HG02840 (cell line): Measurements from ENCODE around the gene CFAP221.

ENCODE experiments used
- ATAC-seq: cut with Tn5 transposase; IDR thresholded peaks from one replicate; pipeline ENCODE4 v1.9.1; 2021; ENCODE audit warnings: mild to moderate bottlenecking, moderate library complexity, moderate number of reproducible peaks; ENCODE audit not compliant: unreplicated experiment, low FRiP score

The CFAP221 gene

DNA sequence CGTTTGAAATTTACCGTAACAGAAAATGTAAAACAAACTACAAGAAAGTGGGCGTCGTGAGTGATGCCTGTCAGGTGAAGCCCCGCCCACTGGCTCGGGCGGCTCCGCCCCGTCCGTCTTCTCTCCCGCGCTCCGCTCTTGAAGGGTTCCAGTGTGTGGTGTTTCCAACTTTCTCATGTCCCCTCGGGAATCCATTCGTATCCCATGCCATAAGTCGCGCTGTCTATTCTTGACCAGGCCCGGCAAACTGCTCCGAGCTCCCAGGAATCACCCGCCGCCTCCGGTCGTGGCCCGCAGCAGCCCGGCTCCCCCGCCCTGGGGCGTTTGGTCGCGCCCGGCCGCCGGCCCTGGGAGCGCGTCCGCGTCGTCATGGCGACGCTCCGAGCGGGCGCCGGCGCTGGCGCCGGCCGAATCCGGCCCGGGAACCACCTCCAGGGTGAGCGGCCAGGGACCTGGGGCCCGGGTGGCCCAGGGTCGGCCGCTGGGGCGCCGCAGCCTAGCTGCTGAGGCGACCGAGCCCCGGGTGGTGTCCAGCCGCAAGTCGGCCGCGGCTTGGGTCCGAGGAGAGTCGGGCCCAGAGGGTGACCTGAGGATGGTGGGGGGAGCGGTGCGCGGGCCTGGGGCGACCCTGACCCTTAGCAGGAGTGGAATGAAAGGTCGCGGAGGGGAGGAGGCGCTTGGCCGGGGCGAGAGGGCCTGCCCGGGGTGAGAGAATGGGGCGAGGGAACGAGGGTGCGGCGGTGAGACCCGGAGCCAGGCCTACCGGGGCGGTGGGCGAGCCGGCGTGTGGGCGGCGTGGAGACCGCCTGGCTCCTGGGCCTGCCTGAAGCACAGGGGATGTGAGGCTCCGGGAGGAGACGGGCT lies at the start of gene CFAP221:
TSS of gene CFAP221 (plus strand) at position 375 of the 864 bp plus-strand sequence. CDS start 1,683 bp downstream, outside the sequence.
- ATAC-seq, result no peak

DNA sequence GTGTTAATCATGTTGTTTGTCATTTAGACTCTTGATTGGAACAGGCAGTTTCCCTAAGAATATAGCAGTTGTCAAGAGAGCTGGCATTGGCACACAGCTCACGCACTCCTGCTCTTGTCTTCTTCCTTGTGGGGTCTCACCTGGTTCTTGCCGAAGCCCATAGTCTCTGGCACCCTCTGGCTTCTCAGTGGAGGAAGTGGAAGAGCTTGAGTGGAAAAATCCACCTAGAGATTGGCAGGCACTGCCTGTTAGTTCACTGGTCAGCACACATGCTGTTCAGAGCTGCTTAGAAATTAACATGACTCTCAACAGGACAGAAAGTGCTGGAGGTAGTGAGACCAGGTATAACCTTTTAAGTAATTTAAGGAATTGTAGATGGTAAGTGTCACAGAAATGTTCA lies 48.3 kb upstream of the CFAP221 start:
- ATAC-seq, result no peak

DNA sequence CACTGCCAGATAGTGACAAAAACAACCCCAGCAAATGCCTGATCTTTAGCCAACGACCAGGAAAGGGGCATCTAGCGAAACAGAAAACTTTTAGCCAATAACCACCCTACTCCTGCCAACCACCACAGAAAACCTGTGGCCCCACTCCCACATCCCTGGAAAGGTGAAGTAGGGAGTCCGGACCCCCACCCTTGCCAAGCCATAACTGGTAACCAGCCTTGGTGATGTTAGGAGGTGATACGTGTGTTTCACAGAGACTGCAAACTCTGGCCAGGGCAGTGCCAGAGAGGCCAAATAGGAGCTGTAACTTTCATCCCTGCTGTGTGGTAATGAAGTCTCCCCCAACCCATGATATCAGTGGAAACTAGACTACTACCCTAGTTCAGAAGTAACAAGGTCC lies 47.6 kb upstream of the CFAP221 start:
- no peak for ATAC-seq

DNA sequence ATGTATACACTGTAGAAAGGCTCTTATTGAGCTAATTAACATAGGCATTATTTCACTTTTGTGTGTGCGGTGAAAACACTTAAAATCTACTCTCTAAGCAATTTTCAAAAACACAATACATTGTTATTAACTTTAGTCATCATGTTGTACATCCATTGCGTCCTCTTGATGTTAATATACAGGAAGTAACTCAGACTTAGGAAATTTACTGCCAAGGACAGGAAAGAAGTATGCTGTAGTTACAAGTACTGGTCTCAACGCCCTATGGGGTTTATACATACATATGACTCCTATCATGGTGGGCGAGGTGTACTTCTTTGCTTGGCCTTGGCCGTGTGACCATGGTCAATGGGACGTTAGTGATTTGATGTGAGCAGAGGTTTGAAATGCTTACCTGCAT lies 35.5 kb upstream of the CFAP221 start:
- no peak for ATAC-seq

DNA sequence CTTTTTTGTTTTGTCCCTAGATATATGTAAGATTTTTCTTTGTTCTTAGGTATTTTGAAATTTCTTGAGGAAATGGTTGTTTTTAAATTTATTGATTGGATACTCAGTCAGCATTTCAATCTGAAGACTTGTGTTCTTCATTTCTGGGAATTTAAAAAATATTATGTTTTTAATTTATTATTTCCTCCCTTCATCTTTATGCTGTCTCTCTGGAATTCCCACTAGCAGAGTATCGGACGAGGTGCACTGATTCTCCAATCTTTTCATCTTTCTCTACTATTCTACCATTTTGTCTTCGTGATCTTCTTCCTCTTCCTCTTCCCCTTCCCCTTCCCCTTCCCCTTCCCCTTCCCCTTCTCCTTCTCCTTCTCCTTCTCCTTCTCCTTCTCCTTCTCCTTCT lies 32.3 kb upstream of the CFAP221 start:
- ATAC-seq, result no peak

DNA sequence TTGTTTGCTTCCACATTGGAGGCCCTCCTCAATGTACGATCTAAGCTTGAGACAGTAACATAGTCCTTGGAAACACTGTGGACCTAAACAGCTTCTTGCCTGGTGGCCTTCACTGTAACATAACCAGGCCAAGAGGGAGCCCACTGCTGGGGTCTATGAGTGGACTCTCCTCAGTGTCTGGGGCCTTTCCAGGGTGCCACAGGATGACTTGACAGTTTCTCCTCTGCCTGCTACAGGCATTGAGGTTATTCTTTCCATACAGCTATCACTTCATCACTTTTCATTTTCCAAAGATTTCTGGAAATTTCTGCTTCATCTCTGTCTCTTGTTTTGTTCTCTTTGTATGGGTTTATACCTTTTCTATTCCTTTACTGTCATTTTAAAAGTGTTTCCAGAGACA lies 31.3 kb upstream of the CFAP221 start:
- no peak for ATAC-seq

DNA sequence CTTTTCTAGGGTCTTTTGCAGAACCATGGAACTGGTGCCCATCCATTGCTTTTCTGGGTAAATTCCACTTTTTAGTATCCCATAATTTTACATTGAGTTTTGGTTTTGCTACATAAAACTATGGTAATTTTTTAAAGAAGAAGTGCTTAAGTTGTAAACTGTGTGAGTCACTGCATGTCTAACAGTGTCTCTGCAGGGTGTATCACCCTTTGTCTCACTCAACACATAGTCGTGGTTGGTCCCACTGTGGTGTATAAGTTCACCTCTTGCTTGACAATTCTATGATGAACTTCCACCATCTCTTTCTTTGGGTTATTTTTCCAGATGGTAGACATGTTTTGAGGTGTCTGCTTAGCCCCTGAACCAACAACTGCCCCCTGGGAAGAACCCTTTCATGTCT lies 30.4 kb upstream of the CFAP221 start:
- ATAC-seq, result no peak

DNA sequence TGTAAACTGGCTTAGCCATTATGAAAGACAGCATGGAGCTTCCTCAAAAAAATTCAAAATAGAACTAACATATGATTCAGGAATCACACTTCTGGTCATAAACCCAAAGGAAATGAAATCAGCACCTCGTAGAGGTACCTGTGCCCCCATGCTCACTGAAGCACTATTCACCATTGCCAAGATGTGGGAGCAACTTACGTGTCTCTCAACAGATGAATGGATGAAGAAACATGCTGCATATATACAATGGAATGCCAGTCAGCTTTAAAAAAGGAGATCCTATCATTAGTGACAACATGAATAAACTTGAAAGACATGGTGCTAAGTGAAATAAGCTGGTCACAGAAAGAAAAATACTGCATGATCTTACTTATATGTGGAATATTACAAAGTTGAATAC lies 28.1 kb upstream of the CFAP221 start:
- no peak for ATAC-seq

DNA sequence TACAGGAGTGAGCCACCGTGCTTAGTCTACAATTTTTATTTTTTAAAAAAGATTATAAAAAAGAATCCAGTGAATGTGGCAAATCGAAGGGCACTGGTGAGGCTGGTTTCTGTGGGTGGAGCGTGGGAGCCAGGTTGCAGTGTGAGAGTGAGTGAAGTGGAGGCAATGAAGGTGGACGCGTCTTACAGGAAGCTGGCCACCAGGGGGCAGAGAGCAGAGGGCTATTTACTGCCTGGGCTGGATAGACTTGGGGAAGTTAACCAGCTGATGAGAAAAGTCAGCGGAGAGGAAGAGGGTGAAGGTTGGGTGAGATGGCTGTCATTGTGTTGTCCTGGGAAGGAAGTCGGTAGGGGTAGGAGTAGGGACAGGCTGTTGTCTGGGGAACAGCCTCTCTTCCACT lies 26.8 kb upstream of the CFAP221 start:
- peak; percentile 68 for ATAC-seq

DNA sequence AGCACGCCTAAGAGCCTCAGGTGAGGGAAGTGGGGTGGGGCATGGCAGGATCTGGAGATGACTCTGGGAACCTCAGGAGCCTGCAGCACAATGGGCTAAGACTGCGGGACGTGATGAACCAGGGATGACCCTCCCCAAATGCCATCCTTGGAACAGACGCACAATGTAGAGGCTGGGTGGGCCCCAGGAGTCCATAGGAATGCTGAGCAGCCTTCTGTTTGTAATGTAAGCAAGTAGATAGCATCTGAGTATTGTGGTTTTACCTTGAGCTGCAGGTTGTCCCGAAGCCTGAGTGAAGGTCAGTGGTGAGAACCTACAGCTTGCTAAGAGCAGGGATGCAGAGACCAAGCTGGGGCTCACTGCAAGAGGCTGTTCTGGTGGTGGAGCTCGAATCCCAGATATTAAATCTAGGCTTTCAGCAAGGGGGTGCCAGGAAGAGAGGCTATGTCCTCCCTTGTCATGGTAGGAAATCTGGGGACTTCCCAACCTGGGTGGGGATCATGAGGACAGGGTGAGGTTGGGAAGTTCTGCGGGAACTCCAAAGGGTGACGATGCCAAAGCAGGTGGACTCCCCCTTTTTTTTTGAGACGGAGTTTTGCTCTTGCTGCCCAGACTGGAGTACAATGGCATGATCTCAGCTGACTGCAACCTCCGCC lies 25.7 kb upstream of the CFAP221 start:
- ATAC-seq, result no peak

DNA sequence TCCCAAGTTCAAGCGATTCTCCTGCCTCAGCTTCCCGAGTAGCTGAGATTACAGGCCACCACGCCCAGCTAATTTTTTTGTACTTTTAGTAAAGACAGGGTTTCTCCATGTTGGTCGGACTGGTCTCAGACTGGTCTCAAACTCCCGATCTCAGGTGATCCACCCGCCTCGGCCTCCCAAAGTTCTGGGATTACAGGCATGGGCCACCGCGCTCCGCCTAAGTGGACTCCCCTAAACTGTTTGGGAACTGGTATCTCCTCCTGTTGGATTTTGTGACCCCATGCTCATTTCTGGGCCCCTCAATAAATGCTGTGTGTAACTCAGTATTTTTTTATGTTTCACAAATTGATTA lies 25.2 kb upstream of the CFAP221 start:
- no peak for ATAC-seq

DNA sequence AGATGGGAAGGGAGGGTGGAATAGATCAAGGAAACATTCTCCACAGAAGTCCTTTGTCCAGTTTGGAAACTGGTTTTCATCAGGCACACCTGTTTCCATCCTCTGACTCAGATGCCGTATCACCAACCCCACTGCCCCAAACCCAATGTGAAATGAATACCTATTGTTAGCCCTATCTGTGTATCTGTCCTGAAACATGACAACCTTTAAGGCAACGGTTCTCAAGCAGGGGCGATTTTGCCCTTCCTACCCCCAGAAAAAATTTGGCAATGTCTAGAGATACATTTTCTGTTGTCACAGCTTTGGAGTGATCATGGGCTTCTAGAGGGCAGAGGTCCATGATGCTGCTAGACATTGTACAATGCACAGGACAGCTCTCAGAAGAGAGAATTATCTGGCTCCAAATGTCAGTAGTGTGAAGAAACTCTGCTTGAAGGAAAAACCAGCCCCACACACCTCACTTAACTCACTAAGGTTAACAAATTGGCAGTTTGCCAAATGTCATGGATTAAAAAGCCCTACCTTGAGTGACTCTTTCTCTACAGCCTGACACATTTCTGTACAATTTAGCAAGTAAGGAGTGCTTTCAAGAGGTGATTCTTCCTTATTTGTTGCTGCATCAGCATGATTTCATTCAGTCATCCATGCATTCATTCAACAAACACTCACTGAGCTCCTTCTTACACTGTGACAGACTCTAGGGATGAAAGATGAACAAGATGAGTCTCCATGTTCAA lies 23.4 kb upstream of the CFAP221 start:
- ATAC-seq, result no peak

DNA sequence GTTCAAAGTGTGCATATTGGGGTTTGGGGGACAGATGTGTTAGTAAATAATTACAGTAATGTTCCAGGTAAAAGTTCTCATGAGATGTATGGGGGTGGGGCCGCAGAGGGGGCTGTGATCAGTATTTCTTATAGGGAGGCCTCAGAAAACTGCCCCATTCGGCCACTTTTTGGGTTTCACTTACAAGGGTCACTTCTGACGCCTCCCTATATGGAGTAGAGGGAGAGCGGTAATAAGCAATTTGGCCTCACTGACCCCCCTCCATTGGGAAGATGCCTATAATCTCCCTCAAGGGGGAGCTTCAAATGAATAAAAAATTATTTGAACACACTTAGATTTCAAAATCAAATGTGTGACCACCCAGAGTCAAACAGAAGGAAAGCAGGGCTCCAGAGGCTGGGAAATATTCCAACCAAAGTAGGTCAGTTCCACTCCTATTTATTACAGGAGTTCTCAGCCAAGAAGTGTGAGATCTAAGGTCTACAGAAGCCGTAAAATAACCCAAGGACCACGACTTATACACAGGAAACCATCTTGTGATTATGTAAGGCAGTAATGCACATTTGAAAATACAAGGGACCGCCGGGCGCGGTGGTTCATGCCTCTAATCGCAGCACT lies 22.7 kb upstream of the CFAP221 start:
- no peak for ATAC-seq

DNA sequence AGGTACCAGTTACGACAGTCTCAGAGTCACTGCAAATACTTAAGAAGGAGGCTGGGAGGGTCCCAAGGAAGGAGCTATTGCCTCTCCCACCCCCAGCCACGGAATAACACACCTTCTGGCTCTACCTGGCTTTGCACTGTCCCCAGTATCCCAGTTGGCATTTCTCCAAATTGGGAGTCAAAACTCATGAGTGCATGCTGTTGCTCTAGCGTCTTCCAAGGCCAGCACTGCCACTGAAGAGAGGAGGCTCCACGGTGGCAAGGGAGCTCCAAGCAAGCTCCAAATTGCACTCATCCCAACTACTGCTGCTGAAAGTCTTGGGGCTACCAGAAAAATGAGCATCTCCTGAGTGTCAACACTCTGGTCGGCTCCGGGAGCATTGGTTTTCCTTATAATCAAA lies 21.6 kb upstream of the CFAP221 start:
- ATAC-seq, result no peak

DNA sequence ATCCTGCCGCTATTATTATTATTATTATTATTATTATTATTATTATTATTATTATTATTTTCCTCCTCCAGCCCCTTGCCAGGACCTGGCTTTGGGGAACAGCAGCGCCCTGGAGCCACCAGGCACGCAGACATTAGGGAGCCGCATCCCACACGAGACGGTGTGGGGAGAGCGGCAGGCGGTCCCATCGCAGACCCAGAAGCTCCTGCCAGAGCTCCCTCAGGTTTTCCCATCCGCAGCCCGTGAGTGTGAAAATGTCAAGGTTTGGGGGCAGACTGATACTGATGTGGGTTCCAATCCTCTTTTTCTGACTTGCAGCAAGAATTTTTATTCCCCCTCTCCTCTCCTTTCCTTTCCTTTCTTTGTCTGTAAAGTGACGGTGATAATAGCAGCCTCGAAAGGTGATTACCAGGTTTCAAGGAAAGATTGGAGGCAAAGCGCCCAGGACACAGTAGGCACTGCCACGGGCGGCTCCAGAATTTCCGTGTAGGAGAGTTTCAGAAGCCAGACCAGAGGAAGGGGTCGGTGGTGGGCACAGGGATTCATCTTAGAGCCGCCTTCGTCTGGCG lies 20.8 kb upstream of the CFAP221 start:
- ATAC-seq, result no peak

DNA sequence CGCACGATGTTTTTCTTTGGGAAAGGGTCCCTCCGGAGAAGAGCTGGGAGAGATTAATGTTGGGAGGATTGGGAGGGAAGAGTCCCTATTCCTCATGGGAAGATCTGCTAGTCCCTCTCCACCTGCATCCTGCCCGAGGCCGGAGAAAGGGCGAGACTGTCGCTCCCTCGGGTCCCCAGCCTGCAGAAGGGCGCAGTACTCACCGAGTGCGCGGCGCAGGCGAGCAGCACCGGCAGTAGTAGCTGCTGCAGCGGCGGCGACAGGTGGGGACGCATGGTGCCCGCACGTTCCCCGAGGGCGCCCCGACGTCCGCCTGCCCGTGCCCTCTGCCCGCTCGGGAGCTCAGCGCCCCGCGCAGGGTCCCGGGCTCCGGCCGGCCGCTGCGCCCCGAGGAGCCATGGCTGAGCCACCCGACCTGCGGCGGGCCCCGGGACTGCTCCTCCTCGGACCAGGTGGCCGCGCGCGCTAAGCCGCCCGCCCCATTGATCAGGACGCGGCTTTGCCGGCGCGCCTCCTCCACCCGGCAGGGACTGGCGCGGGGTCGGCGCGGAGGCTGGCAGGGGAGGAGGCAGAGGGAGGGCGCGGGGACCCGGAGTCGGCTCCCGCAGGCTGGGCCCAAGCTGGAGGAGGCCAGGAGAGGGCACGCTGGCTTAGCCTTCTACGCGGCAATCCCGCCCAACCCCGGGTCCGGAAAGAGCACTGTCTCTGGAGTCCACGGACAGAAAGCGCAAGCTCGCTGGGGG lies 20.1 kb upstream of the CFAP221 start, which contains the start of gene SCTR:
TSS of gene SCTR (minus strand) at position 532 of the 743 bp plus-strand sequence. CDS start at position 275, 257 bp downstream.
- ATAC-seq, result no peak

DNA sequence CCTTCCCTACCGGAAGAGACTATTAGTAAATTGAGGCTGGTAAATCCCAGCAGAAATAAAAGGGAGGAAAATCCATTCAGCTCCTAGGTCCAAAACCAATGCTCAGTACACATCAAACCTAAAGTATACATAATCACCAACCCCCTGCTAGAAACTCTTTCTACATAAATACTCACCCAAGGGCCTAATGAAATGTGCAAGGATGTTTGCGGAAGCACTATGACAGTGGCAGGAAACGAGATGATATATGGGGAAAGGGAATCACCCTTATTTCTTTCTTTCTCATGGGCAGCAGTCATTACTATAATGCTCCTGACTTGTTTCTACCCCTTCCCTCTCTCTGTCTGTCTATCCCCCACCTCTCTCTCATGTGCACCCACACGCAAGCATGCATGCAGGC lies 18.6 kb upstream of the CFAP221 start:
- no peak for ATAC-seq

DNA sequence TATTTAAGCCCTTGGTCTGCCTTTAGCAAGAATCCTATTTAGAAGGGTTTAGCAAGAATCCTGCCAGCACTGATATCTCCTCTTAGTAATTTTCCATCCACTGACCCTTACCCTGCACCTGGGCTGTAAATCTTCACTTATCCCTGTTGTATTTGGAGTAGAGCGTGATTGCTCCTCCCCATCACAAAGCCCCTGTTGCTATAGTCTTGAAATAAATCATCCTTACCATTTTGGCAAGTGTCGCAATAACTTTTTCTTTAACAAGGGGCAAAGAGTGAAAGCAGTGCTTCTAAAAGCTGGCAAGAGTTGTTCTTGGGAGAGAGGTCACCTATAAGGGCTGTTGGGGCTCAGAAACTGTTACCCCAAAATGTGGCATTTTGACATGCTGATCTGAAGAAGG lies 16.2 kb upstream of the CFAP221 start:
- no peak for ATAC-seq

DNA sequence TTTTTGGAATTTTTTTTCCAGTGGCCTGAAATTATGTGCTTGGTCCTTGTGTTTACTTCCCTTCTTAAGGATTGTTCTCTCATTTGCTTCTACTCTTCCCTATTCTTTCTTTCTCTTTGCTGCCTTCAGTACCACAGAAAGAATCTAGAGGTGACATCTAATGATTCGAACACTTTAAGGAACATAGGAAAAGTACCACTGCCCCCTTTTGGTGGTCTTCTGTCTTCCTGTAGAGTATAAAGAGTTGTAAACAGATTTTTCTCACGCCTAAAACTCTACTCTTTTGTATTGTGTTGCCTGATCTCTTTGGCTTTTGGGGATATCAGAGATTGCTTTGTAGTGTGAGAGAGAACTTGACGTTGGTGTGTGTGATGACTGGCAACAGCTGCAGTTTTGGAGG lies 13.0 kb upstream of the CFAP221 start:
- ATAC-seq, result no peak

DNA sequence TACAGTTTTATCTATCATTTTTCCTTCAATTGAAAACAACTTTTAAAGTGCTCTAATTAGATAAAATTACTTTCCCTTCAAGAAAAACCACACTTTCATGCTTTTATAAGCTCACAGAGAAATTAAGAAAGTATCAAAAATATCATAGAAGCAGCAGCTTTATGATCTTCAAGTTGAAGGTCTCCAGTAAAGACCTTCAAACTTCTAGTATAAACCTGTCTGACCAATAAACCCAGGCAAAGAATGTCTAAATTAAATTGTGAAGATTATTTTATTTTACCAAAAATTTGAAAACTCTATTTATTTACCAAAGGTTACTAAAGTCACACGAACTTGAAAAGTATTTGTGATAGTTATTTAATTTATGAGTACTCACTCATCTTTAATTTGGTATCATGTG lies 10.7 kb upstream of the CFAP221 start:
- no peak for ATAC-seq
